D341Med (cell line): Measurements from ENCODE around the gene ATP6V0A1.
"Not testable (repeated sequence)": the region's sequence is repeated elsewhere in the genome, so short reads cannot be mapped to it uniquely, and the experiment has no call there.

ENCODE experiments used
- DNase-seq: peaks from one replicate; pipeline ENCODE4 v3.0.0; 2012; ENCODE audit warnings: low spot score

The ATP6V0A1 gene

DNA sequence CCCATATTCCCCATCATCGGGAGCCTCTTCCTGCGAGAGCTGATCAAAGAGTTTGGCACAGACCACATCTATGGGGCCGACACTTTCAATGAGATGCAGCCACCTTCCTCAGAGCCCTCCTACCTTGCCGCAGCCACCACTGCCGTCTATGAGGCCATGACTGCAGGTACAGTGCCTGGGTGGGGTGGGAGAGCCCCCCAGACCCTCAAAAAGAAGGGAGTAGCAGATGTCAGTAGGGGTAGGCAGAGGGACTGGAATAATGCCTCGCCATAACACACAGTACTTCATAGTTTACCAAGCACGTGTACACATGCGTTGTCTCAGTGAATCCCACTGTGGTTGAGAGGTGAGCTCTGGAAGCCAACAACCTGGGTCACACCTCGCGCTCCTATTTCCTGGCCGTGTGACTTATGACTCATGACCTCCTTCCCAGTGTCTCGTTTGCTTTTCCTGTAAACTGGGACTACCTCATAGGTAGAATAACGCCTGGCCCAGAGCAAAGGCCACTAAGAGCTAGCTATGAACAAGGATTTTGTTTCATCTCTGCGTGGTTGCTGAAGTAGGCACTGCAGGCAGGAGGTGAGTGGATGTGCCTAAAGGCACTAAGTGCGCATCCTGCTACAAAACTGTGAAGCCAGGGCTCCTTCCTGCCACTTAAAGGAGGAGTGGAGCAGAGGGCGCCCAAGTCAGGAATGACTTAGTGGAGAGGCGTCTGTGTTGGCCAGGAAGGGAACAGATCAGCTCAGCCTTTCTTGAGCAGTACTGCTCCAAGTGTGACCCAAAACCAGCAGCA lies 82.6 kb downstream of the ATP6V0A1 start:
- DNase-seq, result no peak

DNA sequence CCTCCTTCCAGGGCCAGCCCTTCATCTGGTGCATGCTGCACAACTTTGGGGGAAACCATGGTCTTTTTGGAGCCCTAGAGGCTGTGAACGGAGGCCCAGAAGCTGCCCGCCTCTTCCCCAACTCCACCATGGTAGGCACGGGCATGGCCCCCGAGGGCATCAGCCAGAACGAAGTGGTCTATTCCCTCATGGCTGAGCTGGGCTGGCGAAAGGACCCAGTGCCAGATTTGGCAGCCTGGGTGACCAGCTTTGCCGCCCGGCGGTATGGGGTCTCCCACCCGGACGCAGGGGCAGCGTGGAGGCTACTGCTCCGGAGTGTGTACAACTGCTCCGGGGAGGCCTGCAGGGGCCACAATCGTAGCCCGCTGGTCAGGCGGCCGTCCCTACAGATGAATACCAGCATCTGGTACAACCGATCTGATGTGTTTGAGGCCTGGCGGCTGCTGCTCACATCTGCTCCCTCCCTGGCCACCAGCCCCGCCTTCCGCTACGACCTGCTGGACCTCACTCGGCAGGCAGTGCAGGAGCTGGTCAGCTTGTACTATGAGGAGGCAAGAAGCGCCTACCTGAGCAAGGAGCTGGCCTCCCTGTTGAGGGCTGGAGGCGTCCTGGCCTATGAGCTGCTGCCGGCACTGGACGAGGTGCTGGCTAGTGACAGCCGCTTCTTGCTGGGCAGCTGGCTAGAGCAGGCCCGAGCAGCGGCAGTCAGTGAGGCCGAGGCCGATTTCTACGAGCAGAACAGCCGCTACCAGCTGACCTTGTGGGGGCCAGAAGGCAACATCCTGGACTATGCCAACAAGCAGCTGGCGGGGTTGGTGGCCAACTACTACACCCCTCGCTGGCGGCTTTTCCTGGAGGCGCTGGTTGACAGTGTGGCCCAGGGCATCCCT lies 84.8 kb downstream of the ATP6V0A1 start:
- DNase-seq, result no peak

DNA sequence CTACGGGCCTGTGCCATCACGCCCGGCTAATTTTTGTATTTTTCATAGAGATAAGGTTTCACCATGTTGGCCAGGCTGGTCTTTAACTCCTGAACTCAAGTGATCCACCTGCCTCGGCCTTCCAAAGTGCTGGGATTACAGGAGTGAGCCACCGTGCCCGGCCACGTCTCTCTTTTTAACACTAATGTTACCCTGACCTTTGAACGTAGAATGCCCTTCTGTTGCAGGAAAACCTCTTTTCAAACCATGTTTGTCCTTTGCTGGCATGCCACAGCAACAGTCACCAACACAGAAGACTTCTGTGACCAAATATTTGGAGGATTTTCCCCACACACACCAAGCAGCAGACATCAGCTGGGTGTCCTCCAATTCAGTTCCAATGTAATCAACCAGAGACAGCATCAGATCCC lies 86.2 kb downstream of the ATP6V0A1 start:
- no peak for DNase-seq

DNA sequence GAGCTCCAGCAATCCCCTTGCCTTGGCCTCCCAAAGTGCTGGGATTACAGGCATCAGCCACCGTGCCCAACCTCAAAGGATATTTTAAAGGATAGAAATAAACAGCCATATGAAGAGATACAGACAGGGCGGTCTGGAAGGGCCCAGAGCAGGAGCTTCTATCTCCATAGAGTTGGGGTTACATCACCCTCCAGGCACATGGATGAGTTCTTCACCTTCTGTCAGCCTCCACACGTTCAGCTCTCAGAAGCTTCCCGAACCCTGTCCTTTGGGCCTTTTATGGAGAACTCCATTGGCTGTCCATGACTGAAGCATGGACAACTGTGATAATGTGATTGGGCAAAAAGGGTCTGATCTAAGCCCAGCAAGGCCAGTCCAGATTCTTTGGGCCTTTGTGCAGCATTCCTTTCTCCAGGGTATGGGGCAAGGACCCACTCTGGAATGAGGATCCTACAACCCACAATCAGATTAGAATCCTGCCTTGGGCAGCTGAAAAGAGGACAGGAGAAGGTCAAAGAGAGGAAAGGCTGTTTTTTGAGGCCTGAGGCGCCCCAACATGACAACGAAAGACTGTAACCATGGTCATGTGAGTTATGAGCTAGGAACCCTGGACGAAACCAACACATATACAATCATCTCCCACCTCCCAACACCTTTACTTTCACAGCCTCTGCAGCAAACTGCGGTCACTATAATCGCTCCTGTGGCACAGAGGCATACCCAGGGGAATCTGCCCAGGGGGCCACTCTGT lies 87.3 kb downstream of the ATP6V0A1 start:
- not testable (repeated sequence) for DNase-seq

DNA sequence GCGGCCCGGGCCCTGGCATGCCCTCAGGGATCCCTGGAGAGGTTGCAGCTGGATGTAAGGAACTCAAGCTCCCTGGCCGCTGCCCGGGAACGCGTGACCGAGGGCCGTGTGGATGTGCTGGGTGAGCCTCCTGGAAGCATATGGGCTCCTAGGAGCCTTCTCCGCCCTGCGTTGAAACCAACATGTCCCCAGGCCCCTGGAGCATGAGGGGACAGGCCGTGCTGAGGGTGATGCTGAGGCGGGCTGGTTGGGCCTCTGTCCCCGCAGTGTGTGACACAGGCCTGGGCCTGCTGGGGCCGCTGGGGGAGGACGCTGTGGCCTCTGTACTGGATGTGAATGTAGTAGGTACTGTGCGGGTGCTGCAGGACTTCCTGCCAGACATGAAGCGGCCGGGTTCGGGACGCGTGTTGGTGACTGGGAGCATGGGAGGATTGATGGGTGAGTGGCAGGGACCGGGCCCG lies 88.4 kb downstream of the ATP6V0A1 start:
- no peak for DNase-seq

DNA sequence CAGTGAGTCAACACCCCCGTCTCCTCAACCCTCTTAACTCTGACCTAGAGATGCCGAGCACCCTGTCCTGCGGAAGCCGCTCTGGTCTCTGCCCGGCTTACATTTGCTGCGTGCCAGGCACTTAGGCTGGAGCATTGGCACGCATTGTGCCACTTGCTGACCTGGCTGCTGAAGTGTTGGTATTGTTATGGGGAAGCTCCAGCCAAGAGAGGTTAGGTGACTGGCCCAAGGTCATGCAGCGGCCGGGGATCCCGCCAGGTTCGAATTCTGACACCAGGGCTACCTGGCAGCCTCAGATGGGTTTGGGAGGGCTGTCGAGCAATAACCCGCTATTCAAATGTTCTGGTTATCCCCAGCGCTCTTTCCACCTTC lies 89.0 kb downstream of the ATP6V0A1 start:
- DNase-seq, result no peak

DNA sequence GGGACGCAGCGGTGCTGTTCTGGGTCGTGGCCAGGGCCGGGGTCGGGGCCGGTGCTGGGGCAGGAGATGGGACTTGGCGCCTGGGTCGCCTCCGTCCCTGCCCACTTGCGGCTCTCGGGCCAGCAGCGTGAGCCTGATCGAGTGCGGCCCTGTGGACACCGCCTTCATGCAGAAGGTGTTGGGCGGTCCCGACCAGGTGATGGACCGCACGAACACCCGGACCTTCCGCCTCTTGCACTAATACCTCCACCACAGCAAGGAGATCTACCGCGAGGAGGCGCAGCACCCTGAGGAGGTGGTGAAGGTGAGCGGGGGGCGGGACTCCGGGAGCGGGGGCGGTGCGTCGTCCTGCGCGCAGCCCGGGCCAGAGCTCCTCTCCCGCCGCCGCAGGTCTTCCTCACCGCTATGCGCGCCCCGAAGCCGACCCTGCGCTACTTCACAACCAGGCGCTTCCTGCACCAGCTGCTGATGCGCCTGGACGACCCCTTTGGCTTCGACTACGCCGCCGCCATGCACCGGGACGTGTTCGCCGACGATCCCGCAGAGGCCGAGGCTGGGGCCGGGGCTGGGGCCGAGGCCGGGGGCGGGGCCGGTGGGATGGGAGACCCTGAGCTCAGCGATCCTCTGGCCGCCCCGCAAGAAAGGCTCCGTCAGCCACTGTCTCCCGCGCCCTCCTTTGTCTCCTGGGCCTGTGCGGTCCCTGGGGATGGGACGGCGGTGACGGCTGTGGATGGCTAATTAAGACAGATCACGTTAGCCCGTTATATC lies 89.6 kb downstream of the ATP6V0A1 start:
- peak; percentile 95 for DNase-seq

DNA sequence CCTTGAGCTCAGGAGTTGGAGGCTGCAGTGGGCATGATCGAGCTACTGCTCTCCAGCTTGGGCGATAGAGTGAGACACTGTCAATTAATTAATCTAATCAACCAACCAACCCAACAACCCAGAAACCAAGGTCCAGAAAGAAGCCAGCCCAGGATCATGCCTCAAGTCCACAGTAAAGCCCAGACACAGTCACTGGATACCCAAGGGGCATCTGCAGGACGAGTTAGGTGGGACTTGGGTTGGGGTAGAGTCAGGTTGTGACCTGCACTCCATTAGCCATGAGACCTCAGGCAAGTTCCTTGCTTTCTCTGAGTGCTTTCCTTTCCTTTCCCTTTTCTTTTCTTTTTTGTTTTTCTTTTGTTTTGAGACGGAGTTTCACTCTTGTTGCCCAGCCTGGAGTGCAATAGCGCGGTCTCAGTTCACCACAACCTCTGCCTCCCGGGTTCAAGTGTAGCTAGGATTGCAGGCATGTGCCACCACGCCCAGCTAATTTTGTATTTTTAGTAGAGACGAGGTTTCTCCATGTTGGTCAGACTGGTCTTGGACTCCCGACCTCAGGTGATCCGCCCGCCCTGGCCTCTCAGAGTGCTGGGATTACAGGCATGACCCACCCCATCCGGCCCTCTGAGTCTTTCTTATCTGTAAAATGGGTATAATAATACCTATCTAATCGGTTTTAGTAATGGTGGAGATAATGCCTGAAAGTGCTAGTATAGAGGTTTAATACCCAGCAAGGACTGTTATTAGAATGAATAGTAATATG lies 90.5 kb downstream of the ATP6V0A1 start:
- no peak for DNase-seq

DNA sequence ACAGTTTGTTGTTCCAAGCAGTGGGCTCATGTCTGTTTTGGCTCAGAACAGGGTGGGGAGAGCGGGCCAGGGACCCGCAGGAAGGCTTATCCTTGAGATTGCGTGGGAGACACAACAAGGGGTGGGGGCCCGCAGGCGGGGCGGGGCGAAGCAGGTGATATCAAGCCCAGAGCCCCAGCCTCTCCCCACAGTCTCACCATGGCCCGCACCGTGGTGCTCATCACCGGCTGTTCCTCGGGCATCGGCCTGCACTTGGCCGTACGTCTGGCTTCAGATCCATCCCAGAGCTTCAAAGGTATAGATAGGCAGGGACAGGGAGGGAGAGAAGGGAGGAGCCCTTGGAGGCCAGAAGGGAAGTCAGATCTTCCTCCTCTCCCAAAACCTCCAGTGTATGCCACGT lies 94.1 kb downstream of the ATP6V0A1 start, which contains the start of gene HSD17B1:
Gene HSD17B1 (plus strand): TSS at position 188 of the 400 bp plus-strand sequence. CDS start 11 bp downstream, at position 199.
- not testable (repeated sequence) for DNase-seq

DNA sequence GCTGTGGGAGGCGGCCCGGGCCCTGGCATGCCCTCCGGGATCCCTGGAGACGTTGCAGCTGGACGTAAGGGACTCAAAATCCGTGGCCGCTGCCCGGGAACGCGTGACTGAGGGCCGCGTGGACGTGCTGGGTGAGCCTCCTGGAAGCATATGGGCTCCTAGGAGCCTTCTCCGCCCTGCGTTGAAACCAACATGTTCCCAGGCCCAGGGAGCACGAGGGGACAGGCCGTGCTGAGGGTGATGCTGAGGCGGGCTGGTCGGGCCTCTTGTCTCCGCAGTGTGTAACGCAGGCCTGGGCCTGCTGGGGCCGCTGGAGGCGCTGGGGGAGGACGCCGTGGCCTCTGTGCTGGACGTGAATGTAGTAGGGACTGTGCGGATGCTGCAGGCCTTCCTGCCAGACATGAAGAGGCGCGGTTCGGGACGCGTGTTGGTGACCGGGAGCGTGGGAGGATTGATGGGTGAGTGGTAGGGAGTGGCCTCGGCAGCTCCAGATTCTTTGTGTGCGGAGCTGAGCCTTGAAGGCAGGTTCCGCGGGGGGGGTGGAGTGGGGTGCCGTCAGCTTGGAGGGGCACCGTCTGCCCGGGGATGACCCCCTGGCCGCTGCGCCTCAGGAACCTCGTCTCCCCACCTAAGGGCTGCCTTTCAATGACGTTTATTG lies 94.6 kb downstream of the ATP6V0A1 start:
- DNase-seq, result no peak

DNA sequence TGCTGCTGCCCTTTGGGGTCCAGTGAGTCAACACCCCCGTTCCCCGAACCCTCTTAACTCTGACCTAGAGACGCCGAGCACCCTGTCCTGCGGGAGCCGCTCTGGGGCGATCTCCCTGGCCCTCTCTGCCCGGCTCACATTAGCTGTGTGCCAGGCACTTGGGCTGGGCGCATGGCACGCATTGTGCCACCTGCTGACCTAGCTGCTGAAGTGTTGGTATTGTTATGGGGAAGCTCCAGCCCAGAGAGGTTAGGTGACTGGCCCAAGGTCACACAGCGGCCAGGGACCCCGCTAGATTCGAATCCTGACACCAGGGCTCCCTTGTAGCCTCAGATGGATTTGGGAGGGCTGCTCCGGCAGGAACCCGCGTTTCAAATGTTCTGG lies 95.2 kb downstream of the ATP6V0A1 start:
- DNase-seq, result peak; percentile 50

DNA sequence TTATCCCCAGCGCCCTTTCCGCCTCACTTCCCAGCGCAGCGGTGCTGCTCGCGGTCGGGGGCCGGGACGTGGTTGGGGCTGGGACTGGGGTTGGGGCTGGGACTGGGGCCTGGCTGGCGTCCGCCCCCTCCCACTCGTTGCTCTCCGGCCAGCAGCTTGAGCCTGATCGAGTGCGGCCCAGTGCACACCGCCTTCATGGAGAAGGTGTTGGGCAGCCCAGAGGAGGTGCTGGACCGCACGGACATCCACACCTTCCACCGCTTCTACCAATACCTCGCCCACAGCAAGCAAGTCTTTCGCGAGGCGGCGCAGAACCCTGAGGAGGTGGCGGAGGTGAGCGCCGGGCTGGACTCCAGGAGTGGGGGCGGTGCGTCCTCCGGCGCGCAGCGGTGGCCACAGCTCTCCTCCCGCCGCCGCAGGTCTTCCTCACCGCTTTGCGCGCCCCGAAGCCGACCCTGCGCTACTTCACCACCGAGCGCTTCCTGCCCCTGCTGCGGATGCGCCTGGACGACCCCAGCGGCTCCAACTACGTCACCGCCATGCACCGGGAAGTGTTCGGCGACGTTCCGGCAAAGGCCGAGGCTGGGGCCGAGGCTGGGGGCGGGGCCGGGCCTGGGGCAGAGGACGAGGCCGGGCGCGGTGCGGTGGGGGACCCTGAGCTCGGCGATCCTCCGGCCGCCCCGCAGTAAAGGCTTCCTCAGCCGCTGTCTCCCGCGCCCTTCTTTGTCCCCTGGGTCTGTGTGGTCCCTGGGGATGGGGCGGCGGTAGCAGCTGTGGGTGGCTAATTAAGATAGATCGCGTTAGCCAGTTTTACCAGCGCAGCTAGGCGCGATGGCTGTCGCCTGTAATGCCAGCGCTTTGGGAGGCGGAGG lies 95.8 kb downstream of the ATP6V0A1 start:
- peak; percentile 95 for DNase-seq

DNA sequence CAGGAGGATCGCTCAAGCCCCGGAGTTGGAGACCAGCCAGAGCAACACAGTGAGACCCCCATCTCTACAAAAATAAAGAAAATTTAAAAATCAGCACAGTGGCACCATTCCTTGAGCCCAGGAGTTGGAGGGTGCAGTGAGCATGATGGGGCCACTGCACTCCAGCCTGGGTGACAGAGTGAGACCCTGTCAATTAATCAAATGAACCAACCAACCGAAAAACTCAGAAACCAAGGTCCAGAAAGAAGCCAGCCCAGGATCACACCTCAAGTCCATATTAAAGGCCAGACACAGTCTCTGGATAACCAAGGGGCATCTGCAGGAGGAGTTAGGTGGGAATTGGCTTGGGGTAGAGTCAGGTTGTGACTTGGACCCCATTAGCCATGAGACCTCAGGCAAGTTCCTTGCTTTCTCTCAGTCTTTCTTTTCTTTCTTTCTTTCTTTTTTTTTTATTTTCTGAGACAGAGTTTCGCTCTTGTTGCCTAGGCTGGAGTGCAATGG lies 96.5 kb downstream of the ATP6V0A1 start:
- no peak for DNase-seq

DNA sequence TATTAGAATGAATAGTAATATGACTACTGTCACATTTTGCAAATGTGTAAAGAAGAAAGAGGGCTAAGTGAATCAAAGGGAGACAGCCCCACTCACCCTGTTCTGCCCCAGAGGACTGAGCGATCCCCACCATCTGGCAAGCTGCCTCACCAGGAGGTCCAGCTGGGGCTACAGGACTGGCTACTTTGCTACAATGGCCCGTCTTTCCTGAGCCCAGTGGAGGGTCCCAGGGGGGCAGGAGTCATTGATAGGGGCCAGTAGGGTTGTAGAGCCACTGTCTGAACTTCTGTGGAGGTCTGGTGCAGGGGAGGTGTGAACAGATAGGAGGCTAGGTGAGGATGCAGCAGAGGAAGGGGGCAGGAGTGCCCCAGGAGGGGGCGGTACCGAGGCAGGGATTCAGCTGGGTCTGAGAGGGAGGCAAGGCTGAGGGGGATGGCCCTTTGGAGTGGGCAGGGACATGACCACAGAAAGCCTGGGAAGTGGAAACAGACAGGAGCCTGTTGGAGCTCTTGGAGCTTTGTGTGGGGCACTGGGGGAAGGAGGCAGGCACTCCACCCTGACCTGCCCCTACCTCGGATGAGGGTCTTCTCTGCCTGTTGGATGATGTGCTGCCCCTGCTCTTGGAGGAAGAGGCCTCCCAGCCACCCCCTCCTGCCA lies 97.4 kb downstream of the ATP6V0A1 start:
- DNase-seq, result not testable (repeated sequence)

DNA sequence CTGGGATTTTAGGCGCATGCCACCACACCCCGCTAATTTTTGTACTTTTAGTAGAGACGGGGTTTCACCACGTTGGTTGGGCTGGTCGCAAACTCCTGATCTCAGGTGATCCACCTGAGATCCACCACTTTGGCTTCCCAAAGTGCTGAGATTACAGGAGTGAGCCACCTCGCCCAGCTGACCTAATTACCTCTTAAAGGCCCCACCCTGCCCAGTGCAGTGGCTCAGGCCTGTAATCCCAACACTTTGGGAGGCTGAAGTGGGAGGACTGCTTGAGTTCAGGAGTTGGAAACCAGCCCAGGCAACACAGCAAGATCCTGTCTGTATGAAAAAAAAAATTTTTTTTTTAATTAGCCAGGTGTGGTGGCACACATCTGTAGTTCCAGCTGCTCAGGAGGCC lies 100.4 kb downstream of the ATP6V0A1 start:
- DNase-seq, result no peak

DNA sequence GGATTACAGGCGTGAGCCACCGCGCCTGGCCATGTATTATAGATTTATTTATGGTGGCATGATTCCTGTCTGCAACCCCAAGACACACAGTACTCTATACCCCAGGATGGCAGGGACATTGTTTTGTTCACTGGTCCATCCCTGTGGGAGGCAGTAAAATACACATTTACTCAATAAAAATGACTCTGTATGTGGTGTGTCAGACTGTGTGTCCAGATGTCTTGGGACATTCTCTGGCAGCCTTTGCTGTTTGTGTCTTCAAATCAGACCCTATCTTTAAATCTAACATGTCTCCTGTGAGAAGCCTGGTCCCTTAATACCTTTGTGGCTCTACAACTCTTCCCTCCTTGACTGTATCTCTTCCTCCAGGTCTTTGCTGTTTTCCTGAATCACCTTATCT lies 101.6 kb downstream of the ATP6V0A1 start:
- no peak for DNase-seq

DNA sequence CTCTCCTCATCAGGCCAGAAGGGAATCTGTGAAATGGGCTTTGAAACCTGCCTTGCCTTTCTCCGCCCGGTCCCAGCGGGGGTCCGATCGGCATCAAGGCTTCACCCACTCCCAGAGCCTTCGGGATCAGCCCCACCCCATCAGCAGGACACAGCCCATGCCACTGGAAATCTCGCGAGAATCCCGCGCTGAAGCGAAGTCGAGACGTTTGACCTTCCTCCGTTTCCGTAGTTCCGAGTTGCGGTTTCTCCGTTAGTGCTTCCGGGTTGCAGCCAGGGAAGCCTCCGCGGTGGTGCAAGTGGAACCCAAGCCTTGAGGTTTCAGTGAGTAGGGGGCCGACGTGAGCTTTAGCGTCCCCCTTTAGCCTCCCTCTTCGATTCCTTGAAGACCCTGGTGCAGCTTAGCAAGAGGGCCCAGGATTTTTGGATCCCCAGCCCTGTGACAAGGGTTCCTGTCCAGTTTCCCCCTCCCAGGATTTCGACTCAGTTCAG lies 103.3 kb downstream of the ATP6V0A1 start, which contains the start of gene COASY:
Gene COASY (plus strand): TSS at position 252 of the 491 bp plus-strand sequence. CDS start 475 bp downstream, outside the sequence.
- DNase-seq, result peak; percentile 99
